ENCODE results near the gene ESPN.

Gene ESPN

DNA sequence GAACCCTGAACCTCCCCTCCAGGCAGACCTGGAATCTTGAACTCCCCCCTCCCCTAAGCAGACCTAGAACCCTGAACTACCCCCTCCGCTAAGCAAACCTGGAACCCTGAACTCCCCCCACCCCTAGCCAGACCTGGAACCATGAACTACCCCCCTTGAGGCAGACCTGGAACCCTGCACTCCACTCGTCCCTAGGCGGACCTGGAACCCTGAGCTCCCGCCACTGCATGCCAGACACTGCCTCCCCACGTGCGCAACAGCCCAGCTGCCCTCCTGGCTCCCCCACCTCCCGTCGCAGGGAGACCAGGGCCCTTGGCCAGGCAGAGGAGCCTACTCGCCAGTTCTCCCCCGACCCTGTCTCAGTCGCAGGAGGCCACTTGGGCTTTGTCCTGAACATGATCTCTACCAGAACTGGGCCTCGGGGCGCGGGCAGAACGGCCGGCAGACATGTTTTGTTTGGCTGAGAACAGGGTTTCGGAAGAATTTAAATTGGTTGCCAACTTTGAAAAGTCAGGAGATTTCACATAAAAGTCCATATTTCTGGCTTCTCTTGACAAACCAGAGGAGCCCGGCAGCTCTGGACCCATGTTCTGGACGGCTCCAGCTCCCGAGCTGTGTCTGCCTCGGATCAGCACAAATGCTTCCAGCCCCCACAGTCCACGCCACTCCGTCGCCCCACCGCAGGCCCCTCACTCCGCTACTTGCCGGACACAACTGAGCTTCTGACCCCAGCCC lies 76.1 kb downstream of the ESPN start:
- DNase-seq = no peak

DNA sequence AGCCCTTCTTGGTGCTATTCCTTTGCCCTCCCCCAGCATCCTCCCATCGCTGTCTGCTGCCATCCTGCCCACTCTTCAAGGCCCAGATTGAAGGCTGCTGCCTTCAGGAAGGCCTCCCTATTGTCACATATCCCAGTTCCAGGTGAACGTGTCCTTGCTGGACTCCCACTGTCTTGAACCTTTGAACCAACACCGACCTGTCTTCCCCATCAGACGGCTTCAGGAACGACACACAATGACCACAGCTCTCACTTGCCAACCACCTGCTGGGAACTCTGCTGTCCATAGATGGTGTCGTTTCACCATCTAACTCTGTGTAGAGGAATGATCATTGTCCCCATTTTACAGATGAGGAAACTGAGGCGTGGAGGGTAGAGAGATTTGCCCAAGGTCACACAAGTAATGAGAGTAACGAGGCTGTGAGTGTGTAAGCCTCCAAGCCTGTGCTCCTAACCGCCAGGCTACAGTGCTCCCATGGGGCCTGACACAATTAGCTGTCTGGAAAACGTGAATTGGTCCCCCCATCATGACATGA lies 76.8 kb downstream of the ESPN start:
- no peak for DNase-seq

DNA sequence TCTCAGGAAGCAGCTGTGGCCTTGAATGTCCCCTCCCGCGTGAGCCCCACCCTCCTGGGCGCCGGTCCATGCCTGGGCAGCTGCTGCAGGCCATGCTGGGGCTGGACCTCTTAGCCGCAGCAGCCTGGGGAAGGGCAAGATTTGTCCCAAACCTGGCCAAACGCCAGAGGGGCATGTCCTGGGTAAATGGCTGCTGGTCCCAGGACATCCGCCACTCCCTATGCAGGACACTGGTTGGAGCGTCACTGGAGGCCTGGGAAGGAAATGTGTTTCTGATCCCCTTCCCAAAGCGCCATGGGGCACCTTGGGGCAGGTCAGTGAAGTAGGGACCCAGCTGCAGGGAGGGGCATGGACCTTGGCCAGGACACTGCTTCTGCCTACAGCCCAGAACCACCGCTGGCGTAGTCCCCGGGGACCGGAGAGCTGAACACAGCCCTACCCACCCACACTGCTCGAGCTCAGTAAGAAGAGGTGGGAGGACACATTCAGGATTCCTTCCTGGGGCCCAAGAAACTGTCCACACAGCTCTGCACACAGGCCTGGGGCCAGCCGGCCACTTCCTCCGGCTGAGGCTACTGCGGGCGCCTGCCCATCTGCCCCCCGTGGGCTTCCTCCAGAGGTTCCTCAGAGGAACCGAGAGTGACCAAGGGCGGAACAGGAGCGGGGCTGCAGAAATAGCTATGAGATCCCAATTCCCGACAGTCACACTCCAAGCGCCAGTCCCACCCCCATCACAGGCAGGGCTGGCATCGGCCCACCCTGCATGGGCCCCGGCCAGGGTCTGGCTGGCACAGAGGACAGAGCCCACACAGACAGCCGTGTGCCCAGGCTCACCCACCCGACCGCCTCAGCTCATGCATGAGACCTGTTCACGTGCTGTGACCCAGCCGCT lies 77.7 kb downstream of the ESPN start:
- DNase-seq = no peak

GRCh38 chr1:6503884-6504602 lies 79.5 kb downstream of the ESPN start:
- no peak for DNase-seq

GRCh38 chr1:6504887-6505286 lies 80.3 kb downstream of the ESPN start:
- DNase-seq = no peak

- DNase-seq = no peak
Observed at GRCh38 chr1:6505367-6506209, 81.0 kb downstream of the ESPN start.

- no peak for DNase-seq
Observed at GRCh38 chr1:6506210-6507036, 81.8 kb downstream of the ESPN start.

DNA sequence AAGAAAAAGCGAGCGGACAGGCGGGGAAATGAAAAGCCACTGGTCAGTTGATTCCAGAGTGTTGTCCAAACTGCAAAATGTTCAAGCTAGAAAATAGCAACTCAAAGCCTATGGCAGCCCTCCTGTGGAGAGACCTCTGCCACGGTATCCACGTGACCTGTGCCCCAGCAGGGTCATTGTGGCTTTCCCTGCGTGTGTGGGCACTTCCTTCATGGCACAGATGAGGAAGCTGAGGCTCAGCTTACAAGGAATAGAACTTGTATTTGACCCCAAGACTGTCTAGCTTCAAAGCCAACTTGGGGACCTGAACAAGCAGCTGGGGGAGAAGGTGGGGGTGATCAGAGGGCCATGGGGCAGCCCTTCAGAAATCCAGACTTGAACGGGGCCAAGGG lies 82.5 kb downstream of the ESPN start:
- no peak for DNase-seq

- DNase-seq = no peak
Observed at GRCh38 chr1:6507461-6507911, 82.9 kb downstream of the ESPN start.

DNA sequence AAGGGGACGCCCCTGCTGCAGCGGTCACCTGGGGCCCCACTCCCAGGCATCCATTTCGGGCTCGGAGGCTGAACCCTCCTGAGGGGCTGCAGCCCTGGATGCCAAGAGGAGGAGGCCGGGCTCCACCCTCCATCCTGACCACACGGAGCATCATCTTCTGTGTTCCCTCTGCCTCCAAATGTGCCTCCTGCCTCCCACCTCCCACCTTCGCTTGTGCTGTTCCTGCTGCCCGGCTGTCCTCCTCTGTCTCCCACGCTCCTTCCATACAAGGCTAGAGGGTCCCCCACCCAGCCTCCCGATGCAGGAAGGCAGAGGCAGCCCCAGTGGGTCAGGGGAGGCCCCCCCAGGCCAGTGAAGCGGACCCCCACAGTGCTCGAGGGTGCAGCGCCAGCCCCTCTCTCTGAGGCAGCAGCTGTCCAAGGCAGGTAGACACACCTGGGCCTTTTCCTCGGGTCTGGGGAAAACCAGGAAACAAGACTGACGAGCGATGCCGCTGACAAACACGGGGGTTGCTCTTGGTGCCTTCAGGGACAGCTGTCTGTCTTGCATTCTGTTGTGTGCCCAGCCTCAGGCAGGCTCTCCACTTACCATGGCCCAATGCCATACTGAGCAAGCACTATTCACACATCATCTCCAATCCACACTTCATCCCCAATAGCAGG lies 83.7 kb downstream of the ESPN start:
- no peak for DNase-seq

DNA sequence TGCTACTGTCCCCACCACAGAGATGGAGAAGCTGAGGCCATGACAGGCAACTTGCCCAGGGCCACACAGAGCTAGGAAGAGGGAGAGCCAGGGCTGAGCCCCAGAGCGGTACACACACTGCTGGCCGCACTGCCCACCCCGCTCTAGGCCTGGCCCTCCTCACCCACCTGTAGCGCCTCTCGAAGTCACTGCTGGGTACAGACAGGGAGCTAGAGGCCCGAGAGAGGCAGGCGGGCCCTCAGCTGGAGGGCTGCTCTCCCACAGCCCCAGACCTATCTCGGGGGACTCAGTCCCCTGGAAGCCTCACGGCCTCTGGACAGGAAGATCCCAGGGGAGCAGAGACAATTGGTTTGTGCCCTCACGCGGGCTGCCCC lies 84.2 kb downstream of the ESPN start:
- no peak for DNase-seq

DNA sequence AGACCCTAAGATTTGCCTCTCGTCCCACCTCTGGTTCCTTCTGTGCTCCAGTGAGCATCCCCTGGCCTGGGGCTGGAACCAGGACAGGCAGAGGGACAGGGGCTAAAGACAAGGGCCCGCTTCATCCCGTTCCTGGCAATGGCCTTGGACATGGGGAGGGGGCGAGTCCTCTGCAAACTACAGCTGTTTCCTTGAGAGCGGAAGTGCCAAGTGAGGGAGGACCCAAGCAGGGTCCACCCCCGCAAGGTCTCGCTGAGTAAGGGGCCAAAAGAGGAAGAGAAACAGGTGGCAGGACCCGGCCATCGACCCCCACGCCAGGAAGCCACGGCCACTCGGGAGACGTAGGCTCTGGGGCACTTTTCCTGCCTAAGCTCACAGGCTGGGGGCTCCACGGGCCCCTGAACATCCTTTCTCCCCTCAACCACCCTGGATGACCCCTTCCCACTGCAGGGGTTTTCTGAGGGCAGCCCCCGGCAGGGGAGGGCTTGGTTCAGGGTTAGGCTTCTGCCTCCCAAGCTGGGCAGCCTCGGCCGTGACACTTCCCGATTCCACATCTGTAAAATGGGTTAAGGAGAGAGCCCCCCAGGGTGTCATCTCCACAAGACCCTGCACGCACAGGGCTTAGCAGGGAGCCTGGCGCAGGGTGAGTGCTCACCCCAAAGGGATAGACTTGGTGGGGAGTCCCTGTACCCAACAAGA lies 84.8 kb downstream of the ESPN start:
- no peak for DNase-seq

- no peak for DNase-seq
Observed at GRCh38 chr1:6509919-6510291, 85.3 kb downstream of the ESPN start.

GRCh38 chr1:6510493-6510892 lies 85.9 kb downstream of the ESPN start:
- DNase-seq = no peak
